Measurements from ENCODE around the gene FOCAD. TPM values are rescaled to one million over a fixed set of nuclear protein-coding genes. Genes with fewer than 3 reads are reported as not detected.
A peak's percentile ranks its signal among the peaks of the same experiment; 100 is the strongest.

The FOCAD gene, protein sequence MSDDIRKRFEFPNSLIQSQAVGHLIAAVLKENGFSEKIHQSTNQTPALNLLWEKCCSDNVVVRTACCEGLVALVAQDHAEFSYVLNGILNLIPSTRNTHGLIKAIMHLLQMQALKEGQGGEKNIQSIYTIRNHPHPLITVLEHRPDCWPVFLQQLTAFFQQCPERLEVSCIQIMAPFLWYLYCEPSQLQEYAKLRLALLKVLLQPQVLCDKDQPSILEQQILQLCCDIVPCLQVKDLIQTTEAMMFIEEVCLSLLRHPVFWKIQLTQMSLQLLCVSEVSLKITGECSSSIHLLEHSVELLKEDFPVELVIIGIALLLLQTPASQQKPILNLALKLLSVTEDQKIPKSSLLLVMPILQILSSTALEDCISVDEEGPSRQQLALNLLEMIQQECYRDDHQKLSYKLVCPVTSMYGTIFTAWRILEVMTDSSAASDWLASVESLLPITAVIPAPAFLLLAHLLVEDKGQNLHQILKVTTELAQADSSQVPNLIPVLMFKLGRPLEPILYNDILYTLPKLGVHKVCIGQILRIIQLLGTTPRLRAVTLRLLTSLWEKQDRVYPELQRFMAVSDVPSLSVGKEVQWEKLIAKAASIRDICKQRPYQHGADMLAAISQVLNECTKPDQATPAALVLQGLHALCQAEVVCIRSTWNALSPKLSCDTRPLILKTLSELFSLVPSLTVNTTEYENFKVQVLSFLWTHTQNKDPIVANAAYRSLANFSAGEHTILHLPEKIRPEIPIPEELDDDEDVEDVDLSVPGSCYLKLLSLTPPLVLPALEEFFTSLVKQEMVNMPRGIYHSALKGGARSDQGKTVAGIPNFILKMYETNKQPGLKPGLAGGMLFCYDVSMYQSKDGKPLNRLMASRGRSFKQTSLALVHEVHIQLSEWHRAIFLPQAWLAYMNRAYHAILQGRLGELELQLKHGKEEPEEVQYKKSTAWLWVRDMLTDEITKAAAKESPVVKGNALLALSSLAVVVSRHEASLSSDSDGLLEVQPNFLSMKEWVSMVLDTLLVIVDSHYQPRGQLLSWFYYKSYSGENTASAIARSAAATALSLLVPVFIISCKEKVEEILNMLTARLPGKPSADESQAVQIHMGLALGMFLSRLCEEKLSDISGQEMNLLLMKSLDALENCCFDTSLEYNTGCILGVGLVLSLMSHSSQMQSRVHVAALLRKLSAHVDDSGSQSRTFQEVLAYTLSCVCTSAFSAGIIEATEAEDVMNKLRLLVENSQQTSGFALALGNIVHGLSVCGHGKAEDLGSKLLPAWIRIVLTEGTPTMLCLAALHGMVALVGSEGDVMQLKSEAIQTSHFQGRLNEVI (N-terminal part only)
- 16.0 TPM for polyA plus RNA-seq (2013, experiment 1 of 2)
- polyA plus RNA-seq (2013, experiment 2 of 2) = 16.2 TPM

DNA sequence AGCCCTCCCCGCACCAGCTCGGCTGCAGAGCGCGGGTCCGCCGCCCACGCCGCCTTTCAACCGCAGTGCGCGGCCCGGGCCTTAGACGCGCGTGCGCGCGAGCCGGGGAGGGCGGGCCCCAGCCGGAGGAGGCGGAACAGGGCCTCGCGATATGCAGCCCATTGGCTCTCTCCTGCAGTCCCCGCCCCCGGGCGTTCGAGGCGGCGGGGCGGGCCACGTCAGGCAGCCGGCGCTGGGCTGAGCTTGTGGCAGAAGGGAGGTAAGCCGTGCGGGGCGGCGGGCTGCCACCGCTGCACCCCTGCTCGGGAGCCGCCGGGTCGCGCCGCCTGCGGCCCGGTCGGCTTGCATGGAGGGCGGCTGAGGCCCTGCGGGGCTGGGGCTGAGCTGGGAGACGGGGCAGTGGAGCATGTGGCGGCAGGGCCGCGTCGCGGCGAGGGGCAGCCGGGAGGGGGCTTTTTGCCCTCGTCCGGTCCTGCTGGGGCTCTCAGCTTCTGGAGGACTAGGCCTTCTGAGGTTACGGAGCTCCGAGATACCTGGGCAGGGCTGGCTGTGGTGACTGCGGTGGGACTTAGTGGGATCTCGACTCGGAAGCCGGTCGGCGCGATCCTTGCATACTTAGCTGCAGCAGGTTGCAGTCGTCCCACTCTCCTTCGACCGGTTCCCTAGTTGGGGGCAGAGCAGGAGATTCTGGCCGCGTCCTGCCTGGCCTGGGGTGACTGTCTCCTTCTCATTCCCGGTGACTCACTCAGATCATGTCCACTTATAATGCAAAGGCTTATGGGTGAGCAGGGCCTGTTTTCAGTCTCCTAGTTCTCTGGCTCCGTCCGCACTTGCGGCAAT lies at the start of gene FOCAD:
Gene FOCAD, plus strand, starts transcription at position 225 of the 840 bp plus-strand sequence. CDS start 31,095 bp downstream, outside the sequence.
- H3K9me3 ChIP-seq (ENCODE audit: control insufficient read depth, low read length) = no peaks in the 10 kb centered on the region
- peak within 1 kb of the TSS; percentile 94 for H2BK120ac ChIP-seq (ENCODE audit: low read depth, low read length)
- no peaks in the 10 kb centered on the region for H3K27me3 ChIP-seq (ENCODE audit: control insufficient read depth in 1 of 2, insufficient read depth in 1 of 2, low read length in 2 of 2)
- H3K14ac ChIP-seq (ENCODE audit: low read length in 2 of 2) = peak within 1 kb of the TSS in 1 of 2 experiments; percentile 99
- H2BK15ac ChIP-seq (ENCODE audit: low read depth, poor library complexity, severe bottlenecking) = peak within 1 kb of the TSS; percentile 89
- WGBS = under 1% methylated on average over 72 of the region's 78 CpGs
- H3K18ac ChIP-seq (ENCODE audit: low read depth in 1 of 2, low read length in 2 of 2) = peak within 1 kb of the TSS; percentile 97 to 98
- peak within 1 kb of the TSS; percentile 60 to 91 for H3K23ac ChIP-seq (ENCODE audit: low read length in 2 of 2)
- H3K4ac ChIP-seq (ENCODE audit: low read depth in 1 of 2, low read length in 2 of 2) = peak within 1 kb of the TSS; percentile 95 to 96
- peak within 1 kb of the TSS; percentile 88 for H2AFZ ChIP-seq (ENCODE audit: low read depth, low read length)
- peak; percentile 96 for DNase-seq
- H3K9ac ChIP-seq (ENCODE audit: low read length) = peak within 1 kb of the TSS; percentile 95
- H3K4me1 ChIP-seq (ENCODE audit: control insufficient read depth, insufficient read depth, low read depth, low read length) = peaks cover 4% of the 10 kb centered on the region
- H2BK5ac ChIP-seq (ENCODE audit: low read depth, low read length, poor library complexity, severe bottlenecking) = peak within 1 kb of the TSS; percentile 89
- peaks cover 4% of the 10 kb centered on the region for H3K79me1 ChIP-seq (replicated peaks; ENCODE audit: low read length, poor library complexity, severe bottlenecking)
- peak within 1 kb of the TSS; percentile 95 for H3K27ac ChIP-seq (ENCODE audit: low read length, poor library complexity, severe bottlenecking)
- no peaks in the 10 kb centered on the region for H3K36me3 ChIP-seq (ENCODE audit: control insufficient read depth in 1 of 2, insufficient read depth in 2 of 2, low read depth in 1 of 2, low read length in 2 of 2)
- H3K4me2 ChIP-seq (ENCODE audit: low read length, poor library complexity, severe bottlenecking) = peak within 1 kb of the TSS; percentile 96
- H2BK12ac ChIP-seq (ENCODE audit: low read length in 2 of 2) = peak within 1 kb of the TSS; percentile 54 to 83
- H4K8ac ChIP-seq (ENCODE audit: low read length) = peak within 1 kb of the TSS; percentile 91
- peak within 1 kb of the TSS; percentile 86 to 98 for H3K4me3 ChIP-seq (ENCODE audit: insufficient read depth in 1 of 2, low read depth in 1 of 2, low read length in 2 of 2)
- H2AK5ac ChIP-seq (ENCODE audit: low read length, severe bottlenecking) = no peak within 1 kb of the TSS
- peak within 1 kb of the TSS; percentile 93 for H4K91ac ChIP-seq (ENCODE audit: low read length)

DNA sequence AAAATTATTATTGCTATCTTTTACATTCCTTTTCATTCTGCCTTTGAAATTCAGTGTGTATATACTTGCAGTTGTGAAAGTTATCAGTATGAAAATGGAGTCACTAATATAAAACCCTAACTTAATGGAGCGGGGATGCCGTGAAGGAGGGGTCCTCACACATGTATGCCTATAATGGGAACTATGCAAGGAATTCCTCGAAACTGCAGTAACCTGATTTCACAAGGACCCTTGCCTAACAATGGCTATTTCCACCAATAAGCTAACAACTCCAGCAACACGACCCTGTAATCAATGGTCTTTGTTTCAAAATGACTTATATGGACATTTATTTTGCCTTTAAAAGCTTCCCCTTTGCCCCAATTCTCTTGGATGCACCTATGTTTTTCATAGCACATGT lies 49.2 kb upstream of the FOCAD start:
- H3K4me3 ChIP-seq (ENCODE audit: insufficient read depth in 1 of 2, low read depth in 1 of 2, low read length in 2 of 2) = no peak overlapping the region
- H3K18ac ChIP-seq (ENCODE audit: low read depth in 1 of 2, low read length in 2 of 2) = no peak overlapping the region
- no peaks in the 10 kb centered on the region for H3K27me3 ChIP-seq (ENCODE audit: control insufficient read depth in 1 of 2, insufficient read depth in 1 of 2, low read length in 2 of 2)
- no peak overlapping the region for H3K27ac ChIP-seq (ENCODE audit: low read length, poor library complexity, severe bottlenecking)
- no peak overlapping the region for H2AK5ac ChIP-seq (ENCODE audit: low read length, severe bottlenecking)
- no peak overlapping the region for H2BK5ac ChIP-seq (ENCODE audit: low read depth, low read length, poor library complexity, severe bottlenecking)
- no peak overlapping the region for H4K91ac ChIP-seq (ENCODE audit: low read length)
- H3K4ac ChIP-seq (ENCODE audit: low read depth in 1 of 2, low read length in 2 of 2) = no peak overlapping the region
- H3K4me2 ChIP-seq (ENCODE audit: low read length, poor library complexity, severe bottlenecking) = no peak overlapping the region
- no peaks in the 10 kb centered on the region for H3K79me1 ChIP-seq (replicated peaks; ENCODE audit: low read length, poor library complexity, severe bottlenecking)
- H3K9me3 ChIP-seq (ENCODE audit: control insufficient read depth, low read length) = no peaks in the 10 kb centered on the region
- H3K4me1 ChIP-seq (ENCODE audit: control insufficient read depth, insufficient read depth, low read depth, low read length) = peaks cover 3% of the 10 kb centered on the region
- H2BK12ac ChIP-seq (ENCODE audit: low read length in 2 of 2) = no peak overlapping the region
- no peaks in the 10 kb centered on the region for H3K36me3 ChIP-seq (ENCODE audit: control insufficient read depth in 1 of 2, insufficient read depth in 2 of 2, low read depth in 1 of 2, low read length in 2 of 2)
- no peak overlapping the region for H4K8ac ChIP-seq (ENCODE audit: low read length)
- H2BK15ac ChIP-seq (ENCODE audit: low read depth, poor library complexity, severe bottlenecking) = no peak overlapping the region
- H3K9ac ChIP-seq (ENCODE audit: low read length) = no peak overlapping the region
- H3K23ac ChIP-seq (ENCODE audit: low read length in 2 of 2) = no peak overlapping the region
- H3K14ac ChIP-seq (ENCODE audit: low read length in 2 of 2) = no peak overlapping the region
- no peak for DNase-seq
- H2BK120ac ChIP-seq (ENCODE audit: low read depth, low read length) = no peak overlapping the region
- no peak overlapping the region for H2AFZ ChIP-seq (ENCODE audit: low read depth, low read length)
- WGBS = 68% methylated on average over 4 of the region's 4 CpGs

DNA sequence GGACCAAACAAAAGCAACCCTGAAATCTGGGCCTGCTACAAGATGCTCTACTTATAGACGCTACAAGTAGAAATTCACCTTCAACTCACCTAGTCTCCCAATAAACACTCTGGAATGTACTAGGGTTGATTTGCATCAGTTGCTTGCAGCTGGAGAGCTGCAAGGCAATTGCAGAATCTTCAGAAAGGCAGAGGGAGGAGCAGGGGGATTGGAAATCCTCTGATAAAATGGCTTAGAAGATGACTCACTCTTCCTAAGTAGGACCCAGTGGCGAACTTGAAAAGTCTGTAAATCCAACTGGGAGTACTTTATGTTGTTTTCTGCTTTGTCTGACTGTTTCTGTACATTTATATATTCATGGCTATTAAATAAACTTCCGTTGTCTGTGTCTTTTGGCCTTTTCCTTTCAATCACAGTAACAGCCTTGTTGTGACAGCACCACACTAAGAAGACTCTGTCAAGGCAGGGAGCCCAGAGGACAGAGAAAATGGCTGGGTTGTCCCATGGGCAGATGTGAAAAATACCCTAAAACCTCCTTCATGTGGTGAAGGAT lies 47.1 kb upstream of the FOCAD start:
- Histone ChIP-seq H3K23ac (ENCODE audit: low read length in 2 of 2) (no peak overlapping the region), H3K9me3 (ENCODE audit: control insufficient read depth, low read length) (no peaks in the 10 kb centered on the region), H3K4me1 (ENCODE audit: control insufficient read depth, insufficient read depth, low read depth, low read length) (peaks cover 6% of the 10 kb centered on the region), H3K4ac (ENCODE audit: low read depth in 1 of 2, low read length in 2 of 2) (no peak overlapping the region), H2AFZ (ENCODE audit: low read depth, low read length) (no peak overlapping the region), H3K36me3 (ENCODE audit: control insufficient read depth in 1 of 2, insufficient read depth in 2 of 2, low read depth in 1 of 2, low read length in 2 of 2) (no peaks in the 10 kb centered on the region), H3K27ac (ENCODE audit: low read length, poor library complexity, severe bottlenecking) (no peak overlapping the region), H3K4me2 (ENCODE audit: low read length, poor library complexity, severe bottlenecking) (peak overlapping the region; percentile 4), H4K91ac (ENCODE audit: low read length) (no peak overlapping the region), H3K9ac (ENCODE audit: low read length) (no peak overlapping the region), H3K14ac (ENCODE audit: low read length in 2 of 2) (no peak overlapping the region), H3K18ac (ENCODE audit: low read depth in 1 of 2, low read length in 2 of 2) (peak overlapping the region in 1 of 2 experiments; percentile 21), H2BK120ac (ENCODE audit: low read depth, low read length) (no peak overlapping the region), H2BK12ac (ENCODE audit: low read length in 2 of 2) (no peak overlapping the region), H3K27me3 (ENCODE audit: control insufficient read depth in 1 of 2, insufficient read depth in 1 of 2, low read length in 2 of 2) (no peaks in the 10 kb centered on the region), H3K4me3 (ENCODE audit: insufficient read depth in 1 of 2, low read depth in 1 of 2, low read length in 2 of 2) (no peak overlapping the region), H2AK5ac (ENCODE audit: low read length, severe bottlenecking) (no peak overlapping the region), H3K79me1 (replicated peaks; ENCODE audit: low read length, poor library complexity, severe bottlenecking) (no peaks in the 10 kb centered on the region), H4K8ac (ENCODE audit: low read length) (no peak overlapping the region), H2BK15ac (ENCODE audit: low read depth, poor library complexity, severe bottlenecking) (no peak overlapping the region), H2BK5ac (ENCODE audit: low read depth, low read length, poor library complexity, severe bottlenecking) (no peak overlapping the region)
- WGBS = no CpG with 5 or more reads among the region's 3 CpGs
- peak; percentile 49 for DNase-seq
